Kidney epithelial cell (primary cell): Measurements from ENCODE around the gene LCMT1. TPM values are rescaled to one million over a fixed set of nuclear protein-coding genes. Genes with fewer than 3 reads are reported as not detected.

Experiments used
- DNase-seq: peaks from one replicate; pipeline ENCODE4 v3.0.0-alpha.2; 2010; ENCODE audit warnings: low read depth
- H3K27me3 ChIP-seq: 2 replicates; pipeline ENCODE4 v1.6.0; 2011; ENCODE audit warnings: low read length; ENCODE audit not compliant: control insufficient read depth, insufficient read depth
- H3K36me3 ChIP-seq: 2 replicates; pipeline ENCODE4 v1.5.1; 2011; ENCODE audit warnings: low read length; ENCODE audit not compliant: control insufficient read depth, insufficient read depth
- H3K4me3 ChIP-seq: 2 replicates; pipeline ENCODE4 v1.5.1; 2011; ENCODE audit warnings: low read depth, mild to moderate bottlenecking, control low read depth, low read length
- total RNA-seq: library from RNA; depleted of rRNA; stranded (reverse); fragments of >200 nt; gene quantifications from 2 replicates; pipeline ENCODE4 v1.2.3, GENCODE V29; 2015
- TF ChIP-seq, protein P1 (sequence below): IDR thresholded peaks from 2 replicates; pipeline ENCODE4 v1.5.1; 2011; ENCODE audit warnings: mild to moderate bottlenecking, moderate library complexity, low read length, control low read depth, inconsistent platforms; ENCODE audit not compliant: insufficient read depth, poor library complexity, severe bottlenecking

Gene LCMT1
- total RNA-seq, 1 donor from 2014 or later: 55.2 TPM

DNA sequence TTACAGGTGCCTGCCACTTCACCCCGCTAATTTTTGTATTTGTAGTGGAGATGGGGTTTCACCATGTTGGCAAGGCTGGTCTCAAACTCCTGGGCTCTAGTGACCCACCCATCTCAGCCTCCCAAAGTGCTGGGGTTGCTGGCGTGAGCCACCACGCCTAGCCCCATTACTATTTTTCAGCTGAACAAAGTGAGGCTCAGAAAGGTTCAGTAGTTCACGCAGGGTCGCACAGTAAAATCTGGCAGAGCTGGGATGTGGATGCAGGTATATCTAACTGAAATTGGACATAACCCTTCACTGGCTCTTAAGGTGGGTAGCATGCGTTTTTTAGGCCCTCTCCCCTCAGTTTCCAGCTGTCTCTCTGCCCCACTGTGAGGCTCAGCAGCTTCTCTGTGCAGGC is 112.4 kb downstream of the LCMT1 start:
- Histone ChIP-seq H3K27me3 (no peaks in the 10 kb centered on the region), H3K4me3 (no peak overlapping the region), H3K36me3 (no peaks in the 10 kb centered on the region)
- TF ChIP-seq, protein P1, sequence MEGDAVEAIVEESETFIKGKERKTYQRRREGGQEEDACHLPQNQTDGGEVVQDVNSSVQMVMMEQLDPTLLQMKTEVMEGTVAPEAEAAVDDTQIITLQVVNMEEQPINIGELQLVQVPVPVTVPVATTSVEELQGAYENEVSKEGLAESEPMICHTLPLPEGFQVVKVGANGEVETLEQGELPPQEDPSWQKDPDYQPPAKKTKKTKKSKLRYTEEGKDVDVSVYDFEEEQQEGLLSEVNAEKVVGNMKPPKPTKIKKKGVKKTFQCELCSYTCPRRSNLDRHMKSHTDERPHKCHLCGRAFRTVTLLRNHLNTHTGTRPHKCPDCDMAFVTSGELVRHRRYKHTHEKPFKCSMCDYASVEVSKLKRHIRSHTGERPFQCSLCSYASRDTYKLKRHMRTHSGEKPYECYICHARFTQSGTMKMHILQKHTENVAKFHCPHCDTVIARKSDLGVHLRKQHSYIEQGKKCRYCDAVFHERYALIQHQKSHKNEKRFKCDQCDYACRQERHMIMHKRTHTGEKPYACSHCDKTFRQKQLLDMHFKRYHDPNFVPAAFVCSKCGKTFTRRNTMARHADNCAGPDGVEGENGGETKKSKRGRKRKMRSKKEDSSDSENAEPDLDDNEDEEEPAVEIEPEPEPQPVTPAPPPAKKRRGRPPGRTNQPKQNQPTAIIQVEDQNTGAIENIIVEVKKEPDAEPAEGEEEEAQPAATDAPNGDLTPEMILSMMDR: no peak
- no peak for DNase-seq

GRCh38 chr16:25224731-25225319 is 113.3 kb downstream of the LCMT1 start:
- no peak for DNase-seq
- Histone ChIP-seq H3K36me3 (no peaks in the 10 kb centered on the region), H3K4me3 (no peak overlapping the region), H3K27me3 (no peaks in the 10 kb centered on the region)
- TF ChIP-seq, protein P1: no peak

Other genes with a start within 250 kb of the LCMT1 start
- gene ARHGAP17, start 96.4 kb upstream of the LCMT1 start, total RNA-seq: 22.2 and 28.2 TPM in 2 replicates
- not detected in 2 replicates for gene AQP8, start 105.2 kb downstream of the LCMT1 start, total RNA-seq
- gene ZKSCAN2, start 146.1 kb downstream of the LCMT1 start, total RNA-seq: 9.0 and 9.7 TPM in 2 replicates